Activated CD8-positive, alpha-beta T cell treated with anti-CD3 and anti-CD28 coated beads for 36 hours (primary cell): ENCODE results near the gene TMEM143. TPM values are rescaled to one million over a fixed set of nuclear protein-coding genes. Genes with fewer than 3 reads are reported as not detected.

Source experiments
- ATAC-seq: fragments of 200-7000 bp; cut with Tn5 transposase; one replicate; pipeline ENCODE4 v1.10.0; 2021; ENCODE audit warnings: mild to moderate bottlenecking, moderate library complexity
- CTCF ChIA-PET: fragments of 350-600 bp; sonication (Branson Sonifier 250); formaldehyde crosslinking; loops from one replicate; lab custom pipeline; 2021; ENCODE audit warnings: antibody characterized with exemption; lab: Charles Lee
- POLR2A ChIA-PET: fragments of 350-600 bp; sonication (Branson Sonifier 250); formaldehyde crosslinking; loops from one replicate; lab custom pipeline; 2021; ENCODE audit warnings: antibody characterized with exemption; lab: Charles Lee
- DNase-seq: peaks from one replicate; pipeline ENCODE4 v3.0.0-alpha.2; 2020
- H3K27ac Mint-ChIP-seq: one replicate; pipeline ENCODE4 v1.8.0; 2021; ENCODE audit warnings: mild to moderate bottlenecking, mixed read lengths
- H3K27me3 Mint-ChIP-seq: one replicate; pipeline ENCODE4 v1.8.0; 2021; ENCODE audit warnings: mixed read lengths
- H3K36me3 Mint-ChIP-seq: one replicate; pipeline ENCODE4 v1.8.0; 2021; ENCODE audit warnings: low read depth, mixed read lengths
- H3K4me1 Mint-ChIP-seq: one replicate; pipeline ENCODE4 v1.8.0; 2021; ENCODE audit warnings: low read depth, mixed read lengths
- H3K4me3 Mint-ChIP-seq: one replicate; pipeline ENCODE4 v1.8.0; 2021; ENCODE audit warnings: mild to moderate bottlenecking, moderate library complexity, mixed read lengths
- H3K9me3 Mint-ChIP-seq: one replicate; pipeline ENCODE4 v1.8.0; 2021; ENCODE audit warnings: mixed read lengths
- intact Hi-C: fragments of 100-400 bp; cut with micrococcal nuclease; formaldehyde crosslinking; loops from one replicate; pipeline ENCODE4 v1.10.0; 2022
- total RNA-seq, 2 experiments: library from RNA; stranded (reverse); gene quantifications; one replicate each; pipeline ENCODE4 v1.2.3, GENCODE V29; 2021
- TF ChIP-seq, protein P1 (sequence below): fragments of 200-600 bp; IDR thresholded peaks from one replicate; pipeline ENCODE4 v1.8.0; 2022; ENCODE audit warnings: antibody characterized with exemption, mild to moderate bottlenecking

The TMEM143 gene
- total RNA-seq, 2 experiments from 2014 or later, result 19.4 to 21.7 TPM

DNA sequence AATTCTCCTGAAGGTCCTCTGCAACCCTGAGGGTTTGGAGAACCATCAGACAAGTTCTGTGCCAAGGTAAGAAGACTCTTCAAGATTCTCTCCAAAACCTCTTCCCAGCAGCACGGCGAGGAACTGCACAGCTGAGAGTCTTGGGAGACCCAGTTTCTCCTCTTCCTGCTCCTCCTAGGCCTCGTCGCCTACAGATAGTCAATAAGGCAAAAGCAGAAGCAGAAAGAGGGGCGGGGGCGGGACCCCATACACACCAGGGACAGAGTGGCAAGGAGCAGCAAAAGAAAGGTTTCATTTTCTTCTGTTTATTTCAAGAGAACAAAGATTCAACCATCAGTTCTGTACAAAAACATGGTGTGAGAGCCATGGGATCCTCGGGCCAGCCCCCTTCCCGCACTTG lies 18.5 kb upstream of the TMEM143 start:
- no peak overlapping the region for H3K4me3 Mint-ChIP-seq
- H3K27ac Mint-ChIP-seq, result no peak overlapping the region
- intact Hi-C loops, result no loop called here
- H3K9me3 Mint-ChIP-seq, result no peaks in the 10 kb centered on the region
- peaks cover 27% of the 10 kb centered on the region for H3K36me3 Mint-ChIP-seq
- POLR2A ChIA-PET, result no interaction called here
- ATAC-seq (no peak), DNase-seq (no peak)
- no peaks in the 10 kb centered on the region for H3K27me3 Mint-ChIP-seq
- CTCF ChIA-PET, result no interaction called here
- H3K4me1 Mint-ChIP-seq, result no peaks in the 10 kb centered on the region
- TF ChIP-seq, protein P1, sequence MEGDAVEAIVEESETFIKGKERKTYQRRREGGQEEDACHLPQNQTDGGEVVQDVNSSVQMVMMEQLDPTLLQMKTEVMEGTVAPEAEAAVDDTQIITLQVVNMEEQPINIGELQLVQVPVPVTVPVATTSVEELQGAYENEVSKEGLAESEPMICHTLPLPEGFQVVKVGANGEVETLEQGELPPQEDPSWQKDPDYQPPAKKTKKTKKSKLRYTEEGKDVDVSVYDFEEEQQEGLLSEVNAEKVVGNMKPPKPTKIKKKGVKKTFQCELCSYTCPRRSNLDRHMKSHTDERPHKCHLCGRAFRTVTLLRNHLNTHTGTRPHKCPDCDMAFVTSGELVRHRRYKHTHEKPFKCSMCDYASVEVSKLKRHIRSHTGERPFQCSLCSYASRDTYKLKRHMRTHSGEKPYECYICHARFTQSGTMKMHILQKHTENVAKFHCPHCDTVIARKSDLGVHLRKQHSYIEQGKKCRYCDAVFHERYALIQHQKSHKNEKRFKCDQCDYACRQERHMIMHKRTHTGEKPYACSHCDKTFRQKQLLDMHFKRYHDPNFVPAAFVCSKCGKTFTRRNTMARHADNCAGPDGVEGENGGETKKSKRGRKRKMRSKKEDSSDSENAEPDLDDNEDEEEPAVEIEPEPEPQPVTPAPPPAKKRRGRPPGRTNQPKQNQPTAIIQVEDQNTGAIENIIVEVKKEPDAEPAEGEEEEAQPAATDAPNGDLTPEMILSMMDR, result no peak

DNA sequence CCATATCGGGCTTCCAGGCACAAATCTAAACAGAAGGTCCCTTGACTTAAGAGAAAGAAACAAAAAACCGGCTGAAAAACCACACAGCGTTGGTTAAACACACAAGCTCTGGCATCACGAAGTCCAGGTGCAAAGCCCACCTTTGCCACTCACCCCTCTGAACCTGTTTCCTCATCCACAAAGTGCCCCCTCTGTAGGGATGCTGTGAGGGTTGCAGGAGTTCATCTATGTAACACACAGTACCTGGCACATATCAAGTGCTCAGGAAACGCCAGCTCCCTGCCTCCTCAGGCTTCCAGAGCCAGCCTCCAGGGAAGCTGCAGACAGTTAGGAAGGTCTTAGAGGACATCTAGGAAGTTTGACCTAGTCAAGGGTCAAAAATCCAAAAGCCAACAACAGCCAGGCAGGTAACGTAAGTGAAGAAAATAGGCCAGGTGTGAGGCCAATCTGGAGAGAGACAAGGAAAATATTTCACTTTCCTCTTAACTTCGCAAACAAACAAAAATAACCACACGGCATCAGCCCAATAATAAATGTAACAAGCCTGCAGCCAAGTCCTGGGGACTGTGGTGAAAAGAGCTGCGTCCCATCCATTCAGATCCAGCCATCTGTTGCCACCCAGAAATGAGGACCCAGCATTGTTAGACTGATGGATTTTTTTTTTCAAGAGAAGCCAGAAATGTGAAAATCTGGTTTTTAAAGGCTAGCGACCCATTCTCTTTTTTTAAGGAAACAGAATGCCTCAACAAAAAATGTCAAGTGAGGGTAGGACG lies 17.6 kb upstream of the TMEM143 start:
- ChIA-PET POLR2A (interaction anchor here (1.0 kb wide), 1 partner anchor 66 kb away, joined by 3 read pairs; no protein-coding TSS in a partner anchor), CTCF (no interaction called here)
- Mint-ChIP-seq H3K4me3 (no peak overlapping the region), H3K4me1 (no peaks in the 10 kb centered on the region), H3K36me3 (peaks cover 23% of the 10 kb centered on the region), H3K27me3 (no peaks in the 10 kb centered on the region), H3K27ac (no peak overlapping the region), H3K9me3 (no peaks in the 10 kb centered on the region)
- DNase-seq (no peak), ATAC-seq (no peak)
- TF ChIP-seq, protein P1, result no peak
- intact Hi-C loops, result no loop called here

DNA sequence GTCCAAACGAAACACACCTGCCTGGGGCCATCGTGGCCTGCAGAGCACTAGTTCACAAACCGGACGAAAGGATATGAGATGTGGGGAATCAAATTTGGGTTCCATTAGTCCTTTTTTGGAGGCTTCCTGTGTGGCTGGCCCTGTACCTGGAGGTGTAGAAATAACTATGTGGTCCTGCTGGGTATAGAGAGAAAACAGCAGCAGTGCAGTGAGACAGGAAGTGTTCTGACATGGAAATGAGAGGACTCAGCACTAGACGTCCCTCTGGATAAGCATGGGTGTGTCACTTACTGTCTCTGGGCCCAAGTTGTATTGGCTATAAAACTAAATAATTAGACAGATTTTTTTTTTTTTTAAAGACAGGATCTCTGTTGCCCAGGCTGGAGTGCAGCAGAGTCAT lies 15.3 kb upstream of the TMEM143 start:
- ChIA-PET POLR2A (interaction anchor here (0.7 kb wide), 1 partner anchor 128 kb away, joined by 3 read pairs; no protein-coding TSS in a partner anchor), CTCF (no interaction called here)
- TF ChIP-seq, protein P1, result no peak
- intact Hi-C loops, result no loop called here
- DNase-seq (no peak), ATAC-seq (no peak)
- Mint-ChIP-seq H3K27me3 (no peaks in the 10 kb centered on the region), H3K36me3 (peaks cover 11% of the 10 kb centered on the region), H3K4me1 (no peaks in the 10 kb centered on the region), H3K9me3 (no peaks in the 10 kb centered on the region), H3K27ac (no peak overlapping the region), H3K4me3 (no peak overlapping the region)

DNA sequence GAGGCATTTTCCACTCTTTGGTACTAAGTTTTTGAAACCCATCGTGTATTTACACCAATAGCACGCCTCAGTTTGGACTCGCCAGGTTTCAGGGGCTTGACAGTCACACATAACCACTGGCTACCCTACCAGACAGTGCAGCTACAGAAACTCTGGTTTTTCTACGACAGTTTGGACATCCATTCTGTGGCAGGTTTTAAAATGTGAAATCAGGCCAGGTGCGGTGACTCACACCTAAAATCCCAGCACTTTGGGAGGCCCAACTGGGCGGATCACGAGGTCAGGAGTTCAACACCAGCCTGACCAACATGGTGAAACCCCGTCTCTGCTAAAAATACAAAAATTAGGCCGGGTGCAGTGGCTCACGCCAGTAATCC lies 14.4 kb upstream of the TMEM143 start:
- H3K27ac Mint-ChIP-seq, result no peak overlapping the region
- DNase-seq (no peak), ATAC-seq (no peak)
- no peak overlapping the region for H3K4me3 Mint-ChIP-seq
- H3K27me3 Mint-ChIP-seq, result no peaks in the 10 kb centered on the region
- TF ChIP-seq, protein P1, result no peak
- ChIA-PET POLR2A (no interaction called here), CTCF (no interaction called here)
- H3K36me3 Mint-ChIP-seq, result peaks cover 8% of the 10 kb centered on the region
- no peaks in the 10 kb centered on the region for H3K9me3 Mint-ChIP-seq
- intact Hi-C loops, result no loop called here
- H3K4me1 Mint-ChIP-seq, result no peaks in the 10 kb centered on the region

DNA sequence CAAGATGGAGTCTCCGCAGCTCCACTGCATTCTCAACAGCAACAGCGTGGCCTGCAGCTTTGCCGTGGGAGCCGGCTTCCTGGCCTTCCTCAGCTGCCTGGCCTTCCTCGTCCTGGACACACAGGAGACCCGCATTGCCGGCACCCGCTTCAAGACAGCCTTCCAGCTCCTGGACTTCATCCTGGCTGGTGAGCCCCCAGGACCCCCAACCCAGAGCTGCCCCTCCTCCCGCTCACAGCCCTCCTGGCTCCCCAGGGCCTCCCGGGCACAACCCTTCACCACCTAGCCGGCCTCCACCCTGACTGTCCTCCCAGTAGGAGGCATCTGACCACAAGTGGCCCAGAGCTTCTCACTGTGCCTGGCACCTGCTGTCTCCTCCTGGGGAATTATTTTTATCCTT lies 9.8 kb upstream of the TMEM143 start:
- no peak overlapping the region for H3K4me3 Mint-ChIP-seq
- ATAC-seq, result no peak
- CTCF ChIA-PET, result interaction anchor here (1.0 to 1.3 kb wide), 2 partner anchors 39 to 59 kb away, joined by 3 read pairs; no protein-coding TSS in a partner anchor
- no peak overlapping the region for H3K27ac Mint-ChIP-seq
- POLR2A ChIA-PET, result interaction anchor here (0.9 to 1.6 kb wide), 2 partner anchors 9 to 13 kb away, joined by 3 to 5 read pairs; no protein-coding TSS in a partner anchor
- DNase-seq, result no peak
- no peaks in the 10 kb centered on the region for H3K4me1 Mint-ChIP-seq
- TF ChIP-seq, protein P1, result no peak
- intact Hi-C loops, result no loop called here
- H3K9me3 Mint-ChIP-seq, result no peaks in the 10 kb centered on the region
- H3K36me3 Mint-ChIP-seq, result no peaks in the 10 kb centered on the region
- H3K27me3 Mint-ChIP-seq, result no peaks in the 10 kb centered on the region
